ENCODE data around the gene TP53I11. TPM values are rescaled to one million over a fixed set of nuclear protein-coding genes. Genes with fewer than 3 reads are reported as not detected.
A peak's percentile ranks its signal among the peaks of the same experiment; 100 is the strongest.

The TP53I11 gene
- polyA plus RNA-seq, 3 donors from 2014 or later, result 5.0 to 13.6 (median 6.4) TPM

DNA sequence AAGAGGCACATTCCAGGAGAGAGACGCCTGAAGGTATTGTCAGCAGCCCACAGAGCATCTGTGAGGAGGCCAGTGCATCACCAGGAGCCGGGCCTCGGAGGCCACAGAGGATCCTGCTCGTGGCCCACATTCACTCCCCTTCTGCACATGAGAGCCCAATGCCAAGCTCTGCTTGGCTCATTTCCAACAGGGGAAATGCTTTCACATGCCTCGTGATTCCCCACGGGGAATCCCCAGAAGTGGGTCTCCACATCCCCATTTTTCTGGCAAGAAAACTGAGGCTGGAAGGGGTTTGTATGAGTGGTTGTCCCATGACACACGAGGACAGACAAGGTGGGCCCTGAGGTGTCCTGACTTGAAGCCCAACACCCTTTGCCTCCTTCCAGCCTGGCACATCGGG is 34.4 kb downstream of the TP53I11 start:
- Mint-ChIP-seq H3K27ac (no peak overlapping the region), H3K27me3 (ENCODE audit: low read depth in 3 of 3) (peaks cover 2 to 8% (median 7%) of the 10 kb centered on the region in 3 donors), H3K4me3 (no peak overlapping the region), H3K9me3 (no peaks in the 10 kb centered on the region), H3K36me3 (no peaks in the 10 kb centered on the region), H3K4me1 (no peaks in the 10 kb centered on the region)
- no peak for DNase-seq

DNA sequence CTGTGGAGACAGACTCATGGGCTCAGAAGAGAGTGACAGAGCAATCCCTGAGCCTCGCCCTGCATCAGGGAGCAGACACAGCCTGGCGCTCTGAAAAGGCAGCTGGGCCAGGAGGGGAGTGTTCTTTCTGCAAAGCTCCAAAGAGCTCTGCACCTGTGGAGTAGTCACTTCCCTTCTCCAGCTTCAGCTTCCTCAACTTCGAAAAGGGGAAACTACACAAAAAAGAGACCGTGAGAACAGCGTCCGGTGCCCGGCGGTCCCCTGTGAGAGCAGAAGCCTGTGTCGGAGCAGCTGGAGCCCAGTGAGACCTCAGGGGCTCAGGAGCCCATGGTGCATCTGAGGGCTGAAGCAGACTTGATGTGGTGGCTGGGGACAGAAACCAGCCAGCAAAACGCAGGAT is 35.1 kb downstream of the TP53I11 start:
- no peaks in the 10 kb centered on the region for H3K36me3 Mint-ChIP-seq
- no peak overlapping the region for H3K4me3 Mint-ChIP-seq
- DNase-seq, result no peak
- no peaks in the 10 kb centered on the region for H3K9me3 Mint-ChIP-seq
- no peaks in the 10 kb centered on the region for H3K4me1 Mint-ChIP-seq
- H3K27me3 Mint-ChIP-seq (ENCODE audit: low read depth in 3 of 3), result peaks cover 4 to 15% (median 7%) of the 10 kb centered on the region in 3 donors
- H3K27ac Mint-ChIP-seq, result no peak overlapping the region

DNA sequence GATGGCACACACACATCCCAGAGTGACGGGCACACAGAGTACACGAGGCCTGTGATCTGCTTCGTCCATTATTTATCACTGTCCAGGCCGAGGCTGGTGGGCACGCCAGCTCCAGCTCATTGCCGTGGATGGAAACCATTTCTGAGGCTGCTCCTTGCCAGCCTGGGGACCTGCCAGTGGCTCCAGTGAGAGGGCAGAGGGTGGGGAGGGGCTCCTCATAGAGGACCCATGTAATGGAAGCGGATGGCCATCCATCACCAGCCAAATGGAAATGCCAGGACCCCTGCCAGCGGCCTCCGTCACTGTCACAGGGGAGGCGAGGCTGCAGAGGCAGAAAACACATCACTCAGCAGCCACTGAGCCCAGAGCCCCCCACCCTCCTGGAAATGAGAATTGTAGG is 35.7 kb downstream of the TP53I11 start:
- Mint-ChIP-seq H3K4me3 (no peak overlapping the region), H3K36me3 (no peaks in the 10 kb centered on the region), H3K27me3 (ENCODE audit: low read depth in 3 of 3) (peaks cover 4 to 19% (median 7%) of the 10 kb centered on the region in 3 donors), H3K9me3 (no peaks in the 10 kb centered on the region), H3K27ac (no peak overlapping the region), H3K4me1 (no peaks in the 10 kb centered on the region)
- DNase-seq, result no peak

DNA sequence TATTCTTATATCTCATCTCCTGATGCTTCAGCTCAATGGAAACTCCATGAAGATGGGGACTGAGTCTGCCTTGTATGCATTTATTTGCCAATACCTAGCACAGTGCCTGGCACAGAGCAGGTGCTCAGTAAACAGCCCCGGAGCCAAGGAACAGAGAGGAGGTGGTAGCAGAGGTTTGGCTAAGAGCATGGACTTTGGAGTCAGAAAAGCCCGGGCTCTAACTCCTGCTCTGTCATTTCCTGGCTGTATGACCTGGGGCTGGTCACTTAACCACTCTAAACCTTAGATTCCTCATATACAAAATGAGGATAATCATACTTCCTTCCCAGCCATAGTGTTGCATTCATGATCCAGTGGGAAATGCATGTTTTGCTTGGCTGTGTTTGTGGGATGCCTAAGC is 36.6 kb downstream of the TP53I11 start:
- Mint-ChIP-seq H3K27me3 (ENCODE audit: low read depth in 3 of 3) (peaks cover 3 to 19% (median 5%) of the 10 kb centered on the region in 3 donors), H3K9me3 (no peaks in the 10 kb centered on the region), H3K4me3 (no peak overlapping the region), H3K27ac (no peak overlapping the region), H3K36me3 (no peaks in the 10 kb centered on the region), H3K4me1 (no peaks in the 10 kb centered on the region)
- DNase-seq, result no peak

DNA sequence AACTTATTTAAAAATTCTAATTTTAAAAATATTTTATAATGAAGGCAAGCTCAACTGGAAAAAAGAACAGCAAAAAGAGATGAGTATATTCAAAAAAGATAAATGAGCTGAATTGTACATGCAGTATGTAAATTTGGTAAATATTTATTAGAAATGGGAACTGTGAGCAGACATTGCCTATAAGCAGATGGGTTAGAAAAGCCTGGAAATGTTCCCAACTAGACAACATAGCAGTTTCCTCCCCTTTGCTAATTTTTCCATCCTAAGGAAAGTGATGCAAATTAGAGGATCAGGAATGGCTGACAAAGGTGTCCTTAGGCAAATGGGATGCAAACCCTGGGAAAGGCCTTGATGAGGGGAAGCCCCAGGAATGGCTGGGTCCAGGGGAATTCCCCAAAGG is 37.2 kb downstream of the TP53I11 start:
- no peak overlapping the region for H3K27ac Mint-ChIP-seq
- no peaks in the 10 kb centered on the region for H3K4me1 Mint-ChIP-seq
- no peak for DNase-seq
- no peaks in the 10 kb centered on the region for H3K36me3 Mint-ChIP-seq
- no peak overlapping the region for H3K4me3 Mint-ChIP-seq
- H3K27me3 Mint-ChIP-seq (ENCODE audit: low read depth in 3 of 3), result peaks cover 3 to 19% (median 5%) of the 10 kb centered on the region in 3 donors
- H3K9me3 Mint-ChIP-seq, result no peaks in the 10 kb centered on the region

DNA sequence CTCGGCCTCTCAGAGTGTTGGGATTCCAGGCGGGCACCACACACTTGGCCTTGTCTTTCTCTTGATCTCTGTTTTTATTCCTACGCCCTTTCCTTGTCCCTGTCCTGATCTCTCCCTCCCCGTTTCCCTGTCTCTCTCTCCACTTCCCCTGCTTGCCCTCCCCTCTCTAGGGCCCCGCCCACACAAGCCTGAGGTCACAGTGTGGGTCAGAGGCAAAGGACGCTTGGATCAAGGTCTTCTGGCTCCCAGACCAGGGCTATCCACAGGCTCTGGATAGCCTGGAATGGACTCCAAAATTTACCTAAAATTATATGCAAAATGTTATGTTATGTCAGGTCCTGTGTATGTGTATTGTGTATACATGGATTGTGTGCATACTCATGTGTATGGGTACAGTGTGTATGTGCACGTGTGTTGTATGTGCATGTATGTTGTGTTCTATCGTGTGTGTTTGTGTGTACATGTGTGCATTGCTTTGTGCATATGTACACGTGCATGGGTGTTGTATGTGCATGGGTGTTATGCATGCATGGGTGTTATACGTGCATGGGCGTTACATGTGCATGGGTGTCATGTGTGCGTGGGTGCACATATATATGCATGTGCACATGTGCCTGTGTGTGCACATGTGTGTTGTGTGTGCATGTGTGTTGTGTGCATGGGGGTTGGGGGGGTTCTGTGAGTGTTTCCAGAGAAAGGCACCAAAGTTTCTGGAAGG is 38.3 kb downstream of the TP53I11 start:
- Mint-ChIP-seq H3K36me3 (no peaks in the 10 kb centered on the region), H3K27ac (no peak overlapping the region)

DNA sequence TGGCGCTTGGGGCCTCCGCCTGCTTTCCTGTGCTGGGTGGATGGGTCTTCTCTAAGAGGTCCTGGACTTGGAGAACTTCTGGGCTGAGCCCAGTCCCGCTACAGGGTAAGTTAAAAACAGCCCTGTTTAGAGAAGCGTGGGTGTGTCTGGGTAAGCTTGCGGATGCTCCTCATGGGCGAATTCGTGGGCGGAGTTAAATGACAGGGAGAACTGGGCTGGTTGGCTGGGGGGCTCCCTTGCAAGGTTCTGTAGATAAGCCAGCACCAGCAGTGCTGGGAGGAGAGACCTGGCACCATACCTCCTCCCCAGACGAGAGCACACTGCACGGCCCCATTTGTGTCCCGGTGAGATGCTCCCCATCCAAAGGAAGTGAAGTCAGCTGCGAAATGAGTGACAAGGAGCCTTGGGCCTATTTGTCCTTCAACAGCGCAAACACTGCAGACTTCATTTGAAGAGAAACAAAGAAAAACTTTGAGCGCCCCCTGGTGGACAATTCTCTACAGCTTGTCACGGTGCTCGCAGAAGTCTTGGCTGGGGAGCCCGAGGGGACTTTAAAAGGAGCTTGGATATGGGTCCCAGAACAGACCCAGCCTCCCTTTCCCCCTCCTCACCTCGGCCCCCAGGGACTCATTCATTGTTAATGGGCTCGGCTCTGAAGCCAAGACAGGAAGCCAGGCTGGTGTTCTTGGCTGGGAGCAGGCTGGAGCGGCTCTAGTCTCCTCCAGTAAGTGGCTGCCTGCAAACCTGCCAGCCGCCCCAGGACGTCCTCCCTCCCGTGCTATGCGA is 39.5 kb downstream of the TP53I11 start:
- Mint-ChIP-seq H3K9me3 (no peaks in the 10 kb centered on the region), H3K27me3 (ENCODE audit: low read depth in 3 of 3) (peaks cover 5 to 27% (median 6%) of the 10 kb centered on the region in 3 donors), H3K36me3 (no peaks in the 10 kb centered on the region), H3K27ac (no peak overlapping the region), H3K4me1 (no peaks in the 10 kb centered on the region), H3K4me3 (no peak overlapping the region)
- peak; percentile 66 to 77 (median 68) for DNase-seq

More for the DNA sequence above, 38.3 kb downstream of the TP53I11 start:
- Mint-ChIP-seq H3K4me3 (no peak overlapping the region), H3K27me3 (ENCODE audit: low read depth in 3 of 3) (peaks cover 4 to 21% (median 5%) of the 10 kb centered on the region in 3 donors), H3K9me3 (no peaks in the 10 kb centered on the region), H3K4me1 (no peaks in the 10 kb centered on the region)
- no peak for DNase-seq

DNA sequence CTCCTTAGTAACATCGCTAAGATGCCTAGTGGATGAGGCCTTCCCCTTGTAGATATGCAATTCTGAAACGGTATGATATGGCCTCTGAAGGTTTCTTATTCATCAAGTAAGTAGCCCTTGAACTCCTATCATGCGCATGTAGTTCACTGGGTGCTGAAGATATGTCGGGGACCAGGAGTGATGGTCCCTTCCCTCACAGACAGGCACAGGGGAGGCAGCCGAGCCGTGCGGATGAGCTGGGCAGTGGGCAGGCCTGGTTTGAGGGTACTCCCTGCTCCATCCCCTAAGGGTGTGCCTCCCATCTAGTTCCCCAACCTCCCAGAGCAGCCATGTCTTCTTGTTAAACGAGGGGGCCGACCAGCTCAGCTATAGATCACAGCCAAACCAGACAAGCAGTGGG is 40.1 kb downstream of the TP53I11 start:
- no peaks in the 10 kb centered on the region for H3K4me1 Mint-ChIP-seq
- no peaks in the 10 kb centered on the region for H3K36me3 Mint-ChIP-seq
- H3K9me3 Mint-ChIP-seq, result no peaks in the 10 kb centered on the region
- no peak overlapping the region for H3K27ac Mint-ChIP-seq
- peaks cover 4 to 27% (median 6%) of the 10 kb centered on the region in 3 donors for H3K27me3 Mint-ChIP-seq (ENCODE audit: low read depth in 3 of 3)
- H3K4me3 Mint-ChIP-seq, result no peak overlapping the region
- DNase-seq, result no peak

DNA sequence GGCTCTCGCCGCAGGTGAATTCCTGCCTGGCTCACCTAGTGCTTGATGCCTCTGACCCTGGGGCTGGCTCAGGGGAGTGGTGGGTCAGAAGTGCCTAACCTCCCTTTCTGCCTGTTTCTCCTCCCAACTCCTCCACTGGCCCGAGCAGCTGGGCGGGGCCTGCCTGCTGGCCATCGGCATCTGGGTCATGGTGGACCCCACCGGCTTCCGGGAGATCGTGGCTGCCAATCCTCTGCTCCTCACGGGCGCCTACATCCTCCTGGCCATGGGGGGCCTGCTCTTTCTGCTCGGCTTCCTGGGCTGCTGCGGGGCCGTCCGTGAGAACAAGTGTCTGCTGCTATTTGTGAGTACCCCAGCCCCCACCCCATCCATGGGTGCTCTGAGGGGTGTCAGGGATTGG is 41.1 kb downstream of the TP53I11 start:
- no peak for DNase-seq
- Mint-ChIP-seq H3K4me3 (no peak overlapping the region), H3K9me3 (no peaks in the 10 kb centered on the region), H3K36me3 (no peaks in the 10 kb centered on the region), H3K27ac (no peak overlapping the region), H3K4me1 (no peaks in the 10 kb centered on the region), H3K27me3 (ENCODE audit: low read depth in 3 of 3) (peaks cover 2 to 23% (median 8%) of the 10 kb centered on the region in 3 donors)

DNA sequence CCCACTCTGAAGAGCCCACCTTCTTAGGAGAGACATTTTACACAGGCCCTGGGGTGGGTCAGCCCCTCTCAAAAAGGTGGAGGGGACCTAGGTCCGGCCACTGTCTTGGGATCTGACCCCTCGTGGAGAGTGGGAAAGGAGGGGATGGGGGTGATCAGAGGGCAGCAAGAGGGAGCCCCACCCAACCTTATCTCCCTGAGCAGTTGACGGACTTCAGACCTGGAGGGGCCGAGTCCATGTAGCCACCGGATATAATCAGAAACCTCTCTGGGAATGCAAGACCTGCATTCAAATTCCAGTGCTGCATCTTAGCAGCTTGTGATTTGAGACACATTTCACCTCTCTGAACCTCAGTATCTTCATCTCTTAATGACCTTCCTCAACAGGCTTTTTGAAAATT is 44.0 kb downstream of the TP53I11 start:
- DNase-seq, result no peak
- Mint-ChIP-seq H3K4me3 (no peak overlapping the region), H3K36me3 (no peaks in the 10 kb centered on the region), H3K27ac (no peak overlapping the region), H3K27me3 (ENCODE audit: low read depth in 3 of 3) (peaks cover 6 to 19% (median 10%) of the 10 kb centered on the region in 3 donors), H3K4me1 (no peaks in the 10 kb centered on the region), H3K9me3 (no peaks in the 10 kb centered on the region)

DNA sequence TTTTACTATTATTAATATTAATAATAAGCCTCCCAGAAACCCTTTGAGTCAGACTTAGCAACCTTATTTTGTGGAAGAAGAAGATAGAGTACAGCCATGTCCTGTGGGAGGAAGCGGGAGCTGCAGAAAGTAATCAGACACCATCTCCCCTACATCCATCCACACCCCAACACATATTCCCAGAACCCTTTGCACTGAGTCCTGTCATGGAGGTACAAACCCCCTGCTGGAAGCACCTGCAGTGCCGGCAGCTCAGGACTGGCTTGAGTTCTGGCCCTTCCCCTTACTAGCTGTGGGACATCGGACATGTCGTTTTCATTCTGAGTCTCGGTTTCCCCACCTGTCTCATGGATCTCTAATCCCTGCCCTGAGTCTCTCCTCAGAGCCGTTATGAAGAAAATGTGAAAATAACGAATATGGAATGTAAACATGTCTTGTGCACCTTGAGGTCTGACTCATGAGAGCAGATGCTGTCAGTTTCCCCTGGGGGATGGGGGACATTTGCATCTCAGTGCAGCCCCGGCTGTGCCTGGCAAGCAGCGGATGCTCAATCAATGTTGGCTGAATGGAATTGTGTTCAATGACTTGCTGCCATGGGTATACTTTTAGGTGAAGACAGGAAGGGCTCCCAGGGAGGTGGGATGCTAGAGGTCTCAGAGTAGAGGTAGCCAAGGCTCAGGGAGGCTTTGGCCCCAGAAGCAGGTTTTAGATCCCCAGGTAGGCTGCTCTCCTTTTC is 45.4 kb downstream of the TP53I11 start:
- Mint-ChIP-seq H3K4me3 (no peak overlapping the region), H3K9me3 (no peaks in the 10 kb centered on the region), H3K36me3 (no peaks in the 10 kb centered on the region), H3K27ac (no peak overlapping the region), H3K27me3 (ENCODE audit: low read depth in 3 of 3) (peaks cover 6 to 11% (median 7%) of the 10 kb centered on the region in 3 donors), H3K4me1 (no peaks in the 10 kb centered on the region)
- no peak for DNase-seq

DNA sequence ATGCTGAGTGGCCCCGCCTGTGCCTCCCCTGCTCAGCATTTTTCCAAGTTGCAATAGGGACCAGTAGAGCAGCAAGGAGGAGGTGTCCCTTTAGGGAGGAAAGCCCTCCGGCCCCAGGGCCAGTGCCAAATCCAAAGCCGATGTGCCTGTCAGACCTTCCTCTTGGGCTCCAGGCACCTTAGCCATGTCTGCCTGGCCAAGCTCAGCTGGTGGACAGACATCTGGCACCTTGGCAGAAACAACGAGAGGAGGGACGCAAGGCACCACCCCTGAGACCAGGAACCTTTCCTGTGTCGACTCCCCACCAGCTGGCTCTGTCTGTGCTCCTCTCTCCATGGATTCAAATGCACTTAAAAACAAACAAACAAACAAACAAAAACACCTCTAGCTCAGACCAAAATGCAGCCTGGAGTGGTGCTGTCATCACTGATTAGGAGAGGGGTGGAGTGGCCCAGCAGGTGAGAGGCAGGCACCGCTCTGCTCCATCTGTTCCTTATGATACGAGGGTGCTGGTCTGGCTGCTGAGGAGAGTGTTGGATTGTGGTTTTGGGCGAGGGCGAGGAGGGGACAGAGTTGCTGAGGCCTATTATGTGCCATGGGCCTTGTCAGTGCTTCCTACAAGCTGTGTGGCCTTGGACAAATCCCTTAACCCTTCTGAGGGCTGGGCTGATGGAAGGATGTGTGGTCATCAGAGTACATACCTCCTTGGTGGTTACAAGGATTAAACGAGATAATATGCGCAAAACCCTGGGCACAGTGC is 46.2 kb downstream of the TP53I11 start:
- H3K27ac Mint-ChIP-seq, result no peak overlapping the region
- no peak overlapping the region for H3K4me3 Mint-ChIP-seq
- no peaks in the 10 kb centered on the region for H3K9me3 Mint-ChIP-seq
- peaks cover 8 to 13% (median 8%) of the 10 kb centered on the region in 3 donors for H3K27me3 Mint-ChIP-seq (ENCODE audit: low read depth in 3 of 3)
- no peaks in the 10 kb centered on the region for H3K4me1 Mint-ChIP-seq
- DNase-seq, result no peak
- no peaks in the 10 kb centered on the region for H3K36me3 Mint-ChIP-seq

DNA sequence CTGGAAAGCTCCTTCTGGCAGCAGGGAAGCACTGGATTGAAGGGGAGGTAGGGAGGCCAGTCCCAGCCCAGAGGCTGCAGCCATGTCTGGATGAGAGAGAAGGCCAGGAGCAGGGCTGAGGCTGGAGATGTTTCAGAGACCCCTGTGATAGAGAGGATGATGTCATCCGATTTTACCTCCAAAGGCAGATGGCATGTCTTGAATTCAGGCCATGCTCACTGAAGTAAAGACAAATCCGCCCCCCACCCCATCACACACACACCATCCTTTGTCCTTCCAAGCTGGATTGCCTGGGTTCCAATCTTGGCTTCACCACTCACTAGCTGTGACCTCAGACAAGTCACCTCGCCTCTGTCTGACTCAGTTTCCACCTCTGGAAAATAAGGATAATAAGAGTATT is 47.2 kb downstream of the TP53I11 start:
- H3K9me3 Mint-ChIP-seq, result no peaks in the 10 kb centered on the region
- no peak overlapping the region for H3K4me3 Mint-ChIP-seq
- no peak overlapping the region for H3K27ac Mint-ChIP-seq

More for the DNA sequence above, 47.2 kb downstream of the TP53I11 start:
- Mint-ChIP-seq H3K4me1 (no peaks in the 10 kb centered on the region), H3K36me3 (no peaks in the 10 kb centered on the region), H3K27me3 (ENCODE audit: low read depth in 3 of 3) (peaks cover 8 to 13% (median 10%) of the 10 kb centered on the region in 3 donors)
- no peak for DNase-seq
